Hematopoietic multipotent progenitor cell treated with erythropoietin and hydrocortisone succinate and interleukin-3 and kit ligand, for 17 days (in vitro differentiated cells): ENCODE results near the gene MPHOSPH10.
"Not testable (repeated sequence)": the region's sequence is repeated elsewhere in the genome, so short reads cannot be mapped to it uniquely, and the experiment has no call there.

Source experiments
- DNase-seq: peaks from one replicate; pipeline ENCODE4 v3.0.0-alpha.2; 2015; ENCODE audit warnings: low spot score

Gene MPHOSPH10

DNA sequence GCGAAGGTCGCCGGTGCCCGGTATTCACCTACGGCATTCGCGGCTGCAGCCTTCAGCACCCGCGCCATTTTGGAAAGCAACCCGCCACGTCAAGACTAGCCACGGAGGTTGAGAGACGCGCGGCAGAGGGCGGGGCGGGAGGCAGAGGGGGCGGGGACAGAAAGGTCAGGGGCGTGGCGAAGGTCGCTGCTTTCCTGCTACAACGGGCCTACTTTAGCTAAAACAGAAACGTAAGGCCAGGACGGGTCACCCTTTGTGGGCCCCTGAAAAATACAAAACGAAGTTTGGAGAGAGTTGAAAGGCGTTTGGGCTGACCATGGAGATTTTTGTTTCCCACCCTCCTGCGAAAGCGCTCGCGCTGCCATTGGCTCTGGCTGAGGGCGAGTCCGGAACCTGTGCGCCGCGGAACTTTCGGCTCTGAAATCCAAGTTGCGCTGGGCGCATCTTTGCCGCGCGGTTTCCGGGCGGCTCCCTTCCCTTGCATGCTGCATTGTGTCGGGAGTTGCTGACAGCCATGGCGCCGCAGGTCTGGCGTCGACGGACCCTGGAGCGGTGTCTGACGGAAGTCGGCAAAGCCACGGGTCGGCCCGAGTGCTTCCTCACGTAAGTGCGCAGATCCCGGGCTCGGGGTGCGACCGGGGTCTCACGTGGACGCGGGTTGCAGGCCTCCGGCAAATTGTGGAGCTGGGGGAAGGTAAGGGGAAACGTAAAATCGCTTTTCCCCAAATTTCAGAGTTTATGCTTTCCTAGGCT is at the start of gene MPHOSPH10, which contains the start of gene MCEE:
MPHOSPH10 (plus strand) TSS at position 483 of the 753 bp plus-strand sequence; CDS start at position 515, 32 bp downstream.
MCEE (minus strand) TSS at position 78 of the 753 bp plus-strand sequence; CDS start at position 68, 10 bp downstream.
- DNase-seq = peak; percentile 88

DNA sequence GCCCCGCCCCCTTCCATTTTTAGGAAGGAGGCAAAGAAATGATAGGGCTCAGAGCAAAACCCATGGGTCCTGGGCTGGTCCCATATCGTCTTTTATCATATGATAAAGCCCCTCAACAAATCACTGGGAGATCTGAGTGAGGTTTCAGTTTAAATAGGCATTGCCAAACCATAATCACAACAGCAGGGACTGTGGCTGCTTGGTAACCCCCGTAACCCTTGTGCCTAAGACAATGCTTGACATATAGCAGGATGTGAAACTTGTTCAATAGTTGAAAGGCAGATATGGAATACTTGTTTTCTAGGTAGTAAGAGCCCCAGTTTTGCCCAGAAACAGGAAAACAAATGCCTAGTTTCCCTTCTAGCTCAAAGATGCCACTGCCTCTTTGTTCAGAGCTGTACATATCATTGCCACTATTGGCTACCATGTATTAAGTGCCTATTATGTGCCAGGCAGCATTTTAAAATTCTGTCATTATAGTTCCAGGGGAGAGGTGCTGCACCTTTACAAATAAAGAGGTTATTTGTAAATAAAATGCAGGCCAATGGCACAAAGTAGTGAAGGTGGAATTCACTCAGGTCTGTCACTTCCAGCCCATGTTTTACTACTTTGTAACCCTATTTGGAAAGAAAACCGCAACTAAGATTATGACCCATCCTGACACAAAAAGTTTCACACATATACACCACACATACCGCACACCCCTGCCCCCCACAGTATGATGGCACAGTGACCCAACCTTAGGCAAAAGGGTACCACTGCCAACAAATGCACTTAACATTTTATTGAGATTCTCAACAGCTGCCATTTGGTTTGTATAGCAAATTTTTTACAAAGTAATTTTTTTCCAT is 47.8 kb upstream of the MPHOSPH10 start:
- DNase-seq = no peak

- DNase-seq = not testable (repeated sequence)
These were observed 47.1 kb upstream of the MPHOSPH10 start for GRCh38 chr2:71083297-71083696.

DNA sequence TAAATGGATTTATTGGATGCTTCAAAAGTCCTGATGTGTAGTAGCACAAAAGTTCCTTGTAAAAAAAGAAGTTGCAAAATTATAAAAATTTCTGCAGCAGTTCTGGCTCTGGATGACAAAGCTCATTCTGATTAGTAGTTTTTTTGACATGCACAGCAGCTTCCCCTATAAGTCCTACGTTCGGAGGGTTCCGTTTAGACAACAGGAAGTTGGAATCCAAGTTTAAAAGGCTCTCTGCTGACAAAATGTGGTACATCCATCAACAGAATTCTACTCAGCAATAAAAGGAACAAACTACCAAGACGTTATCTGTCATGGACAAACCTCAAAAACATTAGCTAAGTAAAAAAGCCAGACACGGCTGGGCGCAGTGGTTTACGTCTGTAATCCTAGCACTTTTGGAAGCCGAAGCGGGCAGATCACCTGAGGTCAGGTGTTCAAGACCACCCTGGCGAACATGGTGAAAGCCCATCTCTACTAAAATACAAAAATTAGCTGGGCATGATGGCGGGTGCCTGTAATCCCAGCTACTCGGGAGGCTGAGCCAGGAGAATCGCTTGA is 46.6 kb upstream of the MPHOSPH10 start:
- DNase-seq = not testable (repeated sequence)

- not testable (repeated sequence) for DNase-seq
These were observed 45.0 kb upstream of the MPHOSPH10 start for GRCh38 chr2:71085325-71086003.

DNA sequence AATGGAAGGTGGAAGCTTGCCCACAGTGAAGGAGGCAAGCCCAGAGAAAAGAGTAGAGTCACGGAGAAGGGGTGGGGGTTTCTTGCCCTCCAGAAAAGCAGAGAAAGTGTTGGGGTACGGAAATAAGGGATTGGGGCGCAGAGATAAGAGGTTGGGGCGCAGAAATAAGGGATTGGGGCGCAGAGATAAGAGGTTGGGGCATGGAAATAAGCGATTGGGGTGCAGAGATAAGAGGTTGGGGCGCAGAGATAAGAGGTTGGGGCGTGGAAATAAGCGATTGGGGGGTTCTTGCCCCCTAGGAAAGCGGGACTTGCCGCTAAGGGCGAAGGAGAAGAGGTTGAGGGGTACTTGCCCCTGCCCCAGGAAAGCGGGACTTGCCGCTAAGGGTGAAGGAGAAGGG is 41.0 kb upstream of the MPHOSPH10 start:
- not testable (repeated sequence) for DNase-seq

GRCh38 chr2:71091808-71092207 is 38.6 kb upstream of the MPHOSPH10 start:
- DNase-seq = not testable (repeated sequence)

GRCh38 chr2:71092491-71093260 is 37.8 kb upstream of the MPHOSPH10 start:
- DNase-seq = not testable (repeated sequence)

DNA sequence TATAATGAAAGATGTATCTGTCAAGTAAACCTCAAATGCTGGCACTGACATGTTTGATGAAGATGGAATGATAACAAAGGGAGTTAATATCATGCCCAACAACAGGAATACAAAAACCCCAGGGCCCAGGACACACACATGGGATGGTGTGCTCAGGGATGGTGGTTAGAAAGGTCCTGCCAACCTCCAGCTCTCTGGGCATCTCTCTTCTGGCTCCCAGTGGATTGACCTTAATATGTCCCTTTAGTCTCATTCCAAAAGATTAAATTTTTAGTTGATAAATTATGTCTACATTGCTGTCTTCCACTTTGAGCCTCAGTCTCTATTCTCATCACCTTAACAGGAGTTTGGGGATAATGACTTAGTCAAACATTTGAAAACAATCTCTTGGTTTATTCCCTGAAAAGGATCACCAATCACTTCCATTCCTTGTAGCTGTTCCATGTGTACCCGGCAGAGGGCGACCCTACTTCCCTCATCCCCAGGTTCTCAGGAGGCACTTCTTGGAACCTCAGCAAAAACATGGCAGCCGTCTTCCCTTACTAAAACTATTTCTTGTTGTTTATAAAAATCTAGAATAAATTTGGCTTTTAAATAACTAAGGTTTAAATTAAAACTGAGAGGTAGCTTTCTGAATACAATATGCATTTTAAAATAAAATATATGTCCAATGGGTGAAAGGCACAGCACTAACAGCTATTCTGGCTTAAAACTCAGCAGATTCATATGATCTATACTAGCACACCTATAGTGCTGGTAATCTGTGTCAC is 30.1 kb upstream of the MPHOSPH10 start:
- DNase-seq = peak; percentile 65

DNA sequence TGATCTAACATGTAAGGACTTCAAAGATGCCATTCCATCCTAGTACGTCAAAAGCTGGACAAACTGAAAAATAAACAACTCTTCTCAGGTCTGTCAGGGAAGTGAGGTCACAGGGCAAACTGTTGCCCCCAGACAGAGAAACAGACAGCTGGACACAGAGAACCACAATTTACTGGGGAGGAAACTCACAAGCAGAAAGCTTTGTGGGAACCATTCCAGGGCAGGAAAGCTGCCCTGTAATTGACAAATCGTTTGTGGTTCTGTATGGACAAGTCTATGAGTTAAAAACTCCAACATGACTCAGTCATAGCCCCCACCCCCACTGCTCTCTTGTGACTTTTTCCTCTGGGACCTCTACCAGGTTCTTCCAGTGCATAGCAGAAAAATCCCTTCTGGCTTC is 28.8 kb upstream of the MPHOSPH10 start:
- no peak for DNase-seq

- no peak for DNase-seq
These were observed 27.3 kb upstream of the MPHOSPH10 start for GRCh38 chr2:71102981-71103681.

- DNase-seq = no peak
These were observed 26.6 kb upstream of the MPHOSPH10 start for GRCh38 chr2:71103809-71104208.

GRCh38 chr2:71106463-71106862 is 24.0 kb upstream of the MPHOSPH10 start:
- not testable (repeated sequence) for DNase-seq

- no peak for DNase-seq
These were observed 22.3 kb upstream of the MPHOSPH10 start for GRCh38 chr2:71108091-71108490.

DNA sequence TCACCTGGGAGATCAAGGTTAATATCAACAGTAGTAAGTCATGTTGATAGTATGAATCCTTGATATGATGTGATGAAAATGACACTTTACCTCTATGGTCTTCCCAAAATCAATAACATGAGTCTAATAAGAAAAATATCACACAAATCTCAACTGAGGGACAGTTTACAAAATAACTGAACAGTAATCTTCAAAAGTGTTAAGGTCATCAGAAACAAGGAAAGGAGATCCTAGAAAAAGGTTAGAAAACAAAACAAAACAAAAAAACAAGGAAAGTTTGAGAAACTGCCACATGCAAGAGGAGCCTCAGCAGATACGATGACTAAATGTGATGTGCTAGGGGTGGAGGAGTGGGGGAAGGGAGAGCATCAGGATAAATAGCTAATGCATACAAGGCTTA is 16.6 kb upstream of the MPHOSPH10 start:
- no peak for DNase-seq

DNA sequence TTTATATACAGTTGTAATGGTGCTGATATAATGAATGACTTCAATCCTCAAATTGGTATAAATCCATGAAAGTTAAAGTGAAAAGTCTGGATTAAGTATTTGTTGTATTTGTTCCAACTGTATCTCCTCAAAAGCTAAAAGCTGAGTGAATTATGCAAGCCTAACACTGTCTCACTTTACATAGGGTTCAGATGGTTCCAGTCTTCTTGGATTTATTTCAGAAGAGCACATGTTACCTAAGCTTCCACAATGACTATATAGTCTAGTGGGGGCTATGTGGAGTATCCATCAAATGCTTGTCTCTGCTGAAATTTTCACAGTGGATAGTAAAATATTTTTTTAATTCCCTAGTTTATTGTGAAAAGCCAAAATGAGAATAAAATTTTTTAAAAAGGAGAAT is 13.4 kb upstream of the MPHOSPH10 start:
- no peak for DNase-seq

DNA sequence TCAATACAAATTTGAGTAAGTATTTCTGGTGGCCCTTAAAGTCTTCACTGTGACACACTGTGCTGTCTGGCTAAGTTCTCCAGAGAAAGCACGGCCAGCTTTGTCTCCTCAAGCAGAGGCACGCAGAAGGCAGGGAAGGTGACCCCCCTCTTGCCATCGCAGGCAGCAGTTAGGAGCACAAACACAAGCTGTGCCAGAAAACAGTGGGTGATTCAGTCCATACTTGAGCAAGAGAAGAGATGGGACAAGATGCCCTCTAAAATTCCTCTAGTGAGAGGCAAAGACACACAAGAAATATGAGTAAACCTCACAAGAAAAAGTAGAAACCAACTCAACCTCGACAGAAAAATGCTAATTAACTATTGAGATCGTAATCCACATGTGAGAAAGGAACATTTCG is 10.2 kb upstream of the MPHOSPH10 start:
- DNase-seq = no peak

DNA sequence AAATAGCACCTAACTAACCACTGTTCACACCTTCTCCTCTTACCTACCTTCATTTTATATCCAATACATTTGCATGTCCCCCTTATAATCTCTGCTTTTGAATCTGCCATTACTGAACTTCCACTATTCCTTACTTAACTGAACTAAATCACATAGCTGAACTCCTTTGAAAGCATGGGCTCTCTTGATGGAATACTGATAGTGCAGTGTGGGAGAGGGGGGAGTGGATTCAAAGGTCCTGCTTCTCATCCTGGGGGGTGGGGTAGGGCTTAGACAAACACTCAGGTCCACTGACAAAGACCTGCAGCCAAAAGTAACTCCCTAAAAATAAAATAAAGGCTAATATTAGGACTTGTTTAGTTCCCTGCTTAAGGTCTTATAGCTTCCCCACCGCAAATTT is 9.0 kb upstream of the MPHOSPH10 start:
- DNase-seq = no peak

- peak; percentile 19 for DNase-seq
These were observed 7.8 kb upstream of the MPHOSPH10 start for GRCh38 chr2:71122387-71123298.
